A172 (cell line): ENCODE results near the gene LOC128125822.

Experiments
- DNase-seq: peaks from one replicate; pipeline ENCODE4 v3.0.0-alpha.2; 2015; ENCODE audit warnings: low spot score

Gene LOC128125822

GRCh38 chr6:63556369-63556768 is 15.9 kb upstream of the LOC128125822 start:
- no peak for DNase-seq

- DNase-seq = no peak
Observed at GRCh38 chr6:63558278-63558677, 14.0 kb upstream of the LOC128125822 start.

- DNase-seq = no peak
Observed at GRCh38 chr6:63560801-63561287, 11.4 kb upstream of the LOC128125822 start.

- no peak for DNase-seq
Observed at GRCh38 chr6:63561288-63561687, 11.0 kb upstream of the LOC128125822 start.

GRCh38 chr6:63563235-63563634 is 9.0 kb upstream of the LOC128125822 start:
- DNase-seq = no peak

- no peak for DNase-seq
Observed at GRCh38 chr6:63565058-63565726, 7.1 kb upstream of the LOC128125822 start.

DNA sequence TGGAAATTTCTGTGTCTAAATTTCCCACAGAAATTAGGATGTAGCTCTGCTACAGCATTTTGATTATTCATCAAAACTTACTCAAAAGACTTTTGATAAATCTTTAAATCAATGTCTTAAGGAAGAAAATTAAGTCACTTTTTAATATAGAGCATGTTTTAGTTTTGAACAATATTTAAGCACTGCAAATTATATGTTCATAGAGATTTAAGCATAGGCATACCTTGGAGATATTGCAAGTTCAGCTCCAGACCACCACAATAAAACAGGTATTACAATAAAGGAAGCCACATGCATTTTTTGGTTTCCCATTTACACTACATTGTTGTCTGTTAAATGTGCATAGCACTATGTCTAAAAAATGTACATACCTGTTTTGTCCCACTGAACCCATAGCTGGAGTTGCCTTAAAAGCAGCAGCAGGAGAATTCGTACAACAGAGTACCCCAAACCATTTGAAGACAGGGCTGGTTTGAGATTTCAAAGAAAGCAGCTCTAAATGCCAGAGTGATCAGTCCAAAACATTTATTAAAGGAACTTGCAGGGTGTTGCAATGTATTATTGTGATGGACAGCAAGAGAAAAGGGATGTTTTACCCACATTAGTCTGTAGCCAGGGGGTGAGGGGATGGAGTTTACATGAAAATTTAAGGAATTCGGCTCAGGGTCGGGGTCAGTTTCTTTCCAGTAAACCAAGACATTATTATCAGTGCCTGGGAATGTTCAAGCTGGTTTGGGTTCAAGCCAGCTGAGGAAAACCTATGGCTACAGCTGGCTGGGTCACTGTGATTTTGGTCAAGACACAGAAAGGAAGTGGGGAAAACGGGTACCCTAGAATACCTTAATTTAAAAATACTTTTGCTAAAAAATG is 6.3 kb upstream of the LOC128125822 start:
- no peak for DNase-seq

GRCh38 chr6:63567966-63568365 is 4.3 kb upstream of the LOC128125822 start:
- DNase-seq = no peak

- DNase-seq = peak; percentile 58
Observed at GRCh38 chr6:63571361-63572043, 778 bp upstream of the LOC128125822 start.

DNA sequence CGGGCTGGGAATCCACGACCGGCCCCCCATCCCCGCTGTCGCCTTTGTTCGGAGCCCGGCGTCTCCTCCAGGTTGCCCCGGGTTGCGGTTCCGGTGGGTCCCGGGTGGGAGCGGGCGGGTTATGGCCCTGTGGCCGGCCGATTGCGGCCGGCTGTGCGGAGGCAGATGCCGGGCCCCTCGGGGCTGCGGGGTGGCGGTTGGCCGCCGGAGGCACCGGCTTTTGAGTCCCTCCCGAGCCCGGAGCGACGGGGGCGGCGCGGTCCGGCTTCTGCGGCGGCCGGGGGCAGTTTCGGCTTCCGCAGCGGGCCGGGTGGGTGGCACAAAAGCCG is 431 bp downstream of the LOC128125822 start:
- DNase-seq = no peak

DNA sequence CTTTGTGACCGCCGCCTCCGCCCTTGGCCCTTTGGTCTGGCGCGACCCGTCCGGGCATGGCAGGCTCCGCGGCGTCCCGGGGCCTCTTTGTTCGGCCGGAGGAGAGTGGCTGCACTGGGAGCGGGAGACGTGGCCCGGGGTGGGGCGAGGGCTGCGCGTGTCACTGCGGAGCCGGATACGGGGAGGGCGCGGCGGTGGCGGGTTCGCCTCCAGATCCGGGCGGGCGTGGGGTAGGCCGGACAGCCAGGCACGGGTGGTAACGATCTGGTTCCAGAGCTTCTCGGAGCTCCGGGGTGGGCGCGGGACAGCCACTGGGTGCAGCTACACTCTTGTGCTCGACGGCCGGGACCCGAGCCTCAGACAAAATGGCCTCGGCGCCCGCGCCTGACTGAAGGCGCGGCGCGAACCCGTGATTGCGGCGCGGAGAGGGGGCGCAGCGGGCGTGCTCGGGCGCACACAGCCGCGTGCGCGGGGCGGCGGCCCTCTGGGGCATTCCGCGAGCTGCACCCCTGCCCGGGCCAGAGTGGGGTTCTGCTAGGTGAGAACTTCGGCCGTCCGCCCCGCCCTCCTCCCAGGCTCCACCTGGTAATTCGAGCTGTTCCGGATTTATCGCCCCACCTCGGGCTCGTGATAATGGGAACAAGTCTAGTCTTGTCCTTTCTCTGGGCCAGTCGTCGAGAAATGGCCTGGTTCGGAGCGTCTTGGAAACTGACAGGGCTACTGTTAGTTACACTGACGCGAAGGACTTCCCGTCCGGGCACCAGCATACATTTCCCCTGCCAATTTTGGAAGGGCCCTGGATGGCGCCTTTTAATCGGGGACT is 1.0 kb downstream of the LOC128125822 start:
- DNase-seq = peak; percentile 53

DNA sequence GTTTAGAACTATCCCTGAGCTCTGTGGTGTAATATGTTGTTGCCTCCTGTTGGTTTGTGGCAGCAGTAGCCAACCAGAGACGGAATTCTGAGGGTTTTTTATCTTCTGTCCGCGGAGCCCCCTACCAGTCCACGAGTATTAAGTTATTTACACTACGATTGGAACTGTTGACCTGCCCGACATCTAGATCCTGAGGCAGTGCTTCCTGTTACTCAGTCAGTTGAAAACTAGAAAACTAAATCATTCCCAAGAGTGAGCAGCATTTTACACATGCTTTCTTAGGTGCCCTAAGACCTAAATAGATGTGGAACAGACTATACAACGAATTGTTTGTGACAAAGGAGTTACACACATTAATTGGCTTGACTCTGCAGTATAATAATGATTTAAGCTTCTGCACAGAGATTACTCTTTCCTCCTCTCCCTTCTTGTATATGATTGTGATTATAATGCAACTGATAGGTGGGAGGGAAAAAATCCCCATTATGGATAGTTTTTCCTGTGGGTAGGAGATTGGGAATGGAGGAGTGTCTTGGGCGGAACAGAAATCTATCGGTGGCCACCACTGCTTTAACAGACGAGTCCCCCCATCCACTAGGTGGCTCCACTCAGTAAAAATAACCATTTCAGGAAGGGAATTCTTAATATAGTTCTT is 1.7 kb downstream of the LOC128125822 start:
- DNase-seq = peak; percentile 75

GRCh38 chr6:63574554-63574900 is 2.2 kb downstream of the LOC128125822 start:
- no peak for DNase-seq

GRCh38 chr6:63576147-63576772 is 4.0 kb downstream of the LOC128125822 start:
- no peak for DNase-seq

GRCh38 chr6:63576985-63577712 is 4.9 kb downstream of the LOC128125822 start:
- DNase-seq = no peak

GRCh38 chr6:63578757-63579156 is 6.5 kb downstream of the LOC128125822 start:
- no peak for DNase-seq

DNA sequence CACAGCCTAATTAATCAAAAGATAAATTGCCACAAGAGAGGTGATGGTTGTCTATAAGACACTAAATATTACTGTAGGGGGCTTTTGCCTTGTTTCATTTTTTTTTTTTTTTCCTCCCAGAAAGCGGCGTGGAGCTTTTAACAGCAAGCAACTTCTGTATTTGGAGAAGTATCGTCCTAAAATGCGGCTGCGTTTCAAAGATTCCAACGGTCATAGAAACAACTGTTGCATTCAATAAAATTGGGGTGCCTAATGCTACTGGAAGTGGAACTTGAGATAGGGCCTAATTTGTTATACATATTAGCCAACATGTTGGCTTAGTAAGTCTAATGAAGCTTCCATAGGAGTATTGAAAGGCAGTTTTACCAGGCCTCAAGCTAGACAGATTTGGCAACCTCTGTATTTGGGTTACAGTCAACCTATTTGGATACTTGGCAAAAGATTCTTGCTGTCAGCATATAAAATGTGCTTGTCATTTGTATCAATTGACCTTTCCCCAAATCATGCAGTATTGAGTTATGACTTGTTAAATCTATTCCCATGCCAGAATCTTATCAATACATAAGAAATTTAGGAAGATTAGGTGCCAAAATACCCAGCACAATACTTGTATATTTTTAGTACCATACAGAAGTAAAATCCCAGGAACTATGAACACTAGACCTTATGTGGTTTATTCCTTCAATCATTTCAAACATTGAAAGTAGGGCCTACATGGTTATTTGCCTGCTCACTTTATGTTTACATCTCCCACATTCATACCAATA is 7.8 kb downstream of the LOC128125822 start:
- DNase-seq = no peak

DNA sequence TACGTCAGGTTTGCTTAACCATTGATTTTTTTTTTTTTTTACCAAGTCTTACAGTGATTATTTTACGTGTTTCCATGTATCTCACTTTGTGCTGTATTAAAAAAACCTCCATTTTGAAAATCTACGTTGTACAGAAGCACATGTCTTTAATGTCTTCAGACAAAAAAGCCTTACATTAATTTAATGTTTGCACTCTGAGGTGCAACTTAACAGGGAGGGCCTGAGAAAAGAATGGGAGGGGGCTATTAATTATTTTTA is 8.4 kb downstream of the LOC128125822 start:
- DNase-seq = no peak

- no peak for DNase-seq
Observed at GRCh38 chr6:63581355-63582013, 9.2 kb downstream of the LOC128125822 start.
